HepG2 (cell line): ENCODE measurements around the gene KIAA2012.

Experiments used
- CBX2 ChIP-seq, 2 experiments: fragments of 200-600 bp in 1 of 2; sonication (generic); formaldehyde crosslinking in 1 of 2; IDR thresholded peaks; 2 replicates each; pipeline versions ENCODE4 v1.7.0 to v1.8.1; 2018 to 2022; ENCODE audit warnings: low read depth in 2 of 2, low read length in 1 of 2, mild to moderate bottlenecking in 1 of 2, missing genetic modification reagents in 1 of 2
- DRAP1 ChIP-seq: IDR thresholded peaks from 2 replicates; pipeline ENCODE4 v1.6.1; 2016; ENCODE audit warnings: missing genetic modification reagents, missing compliant biosample characterization
- FLYWCH1 ChIP-seq: sonication (generic); formaldehyde crosslinking; IDR thresholded peaks from 2 replicates; pipeline ENCODE4 v1.8.1; 2023; ENCODE audit warnings: mild to moderate bottlenecking, missing genetic modification reagents
- GATAD1 ChIP-seq: IDR thresholded peaks from 2 replicates; pipeline ENCODE4 v1.6.1; 2016; ENCODE audit warnings: missing genetic modification reagents, missing compliant biosample characterization
- SUZ12 ChIP-seq: fragments of 150-350 bp; IDR thresholded peaks from 2 replicates; pipeline ENCODE4 v1.6.1; 2014; ENCODE audit warnings: low read depth, low read length
- ZNF761 ChIP-seq: sonication (generic); formaldehyde crosslinking; conservative IDR thresholded peaks from 2 replicates; pipeline ENCODE4 v1.4.0; 2020; ENCODE audit warnings: mild to moderate bottlenecking, missing genetic modification reagents
- ZNF792 ChIP-seq: IDR thresholded peaks from 2 replicates; pipeline ENCODE4 v1.6.1; 2016
- TF ChIP-seq, protein P1 (sequence below): sonication (generic); formaldehyde crosslinking; IDR thresholded peaks from 2 replicates; pipeline ENCODE4 v1.4.0; 2020; ENCODE audit warnings: mild to moderate bottlenecking, missing genetic modification reagents, borderline replicate concordance

- TF ChIP-seq ZNF761 (CRISPR knock-in tag), result no peak
- no peak for TF ChIP-seq GATAD1 (CRISPR knock-in tag)
- TF ChIP-seq SUZ12, result no peak
- no peak for TF ChIP-seq FLYWCH1 (CRISPR knock-in tag)
- TF ChIP-seq DRAP1 (CRISPR knock-in tag), result no peak
- no peak for TF ChIP-seq ZNF792
- TF ChIP-seq CBX2 (IDR thresholded peaks at IDR 0.05; ENCODE audit: low read depth, low read length), result no peak
- no peak for TF ChIP-seq CBX2 (CRISPR knock-in tag; IDR thresholded peaks at IDR 0.05; ENCODE audit: low read depth)
- TF ChIP-seq, protein P1, sequence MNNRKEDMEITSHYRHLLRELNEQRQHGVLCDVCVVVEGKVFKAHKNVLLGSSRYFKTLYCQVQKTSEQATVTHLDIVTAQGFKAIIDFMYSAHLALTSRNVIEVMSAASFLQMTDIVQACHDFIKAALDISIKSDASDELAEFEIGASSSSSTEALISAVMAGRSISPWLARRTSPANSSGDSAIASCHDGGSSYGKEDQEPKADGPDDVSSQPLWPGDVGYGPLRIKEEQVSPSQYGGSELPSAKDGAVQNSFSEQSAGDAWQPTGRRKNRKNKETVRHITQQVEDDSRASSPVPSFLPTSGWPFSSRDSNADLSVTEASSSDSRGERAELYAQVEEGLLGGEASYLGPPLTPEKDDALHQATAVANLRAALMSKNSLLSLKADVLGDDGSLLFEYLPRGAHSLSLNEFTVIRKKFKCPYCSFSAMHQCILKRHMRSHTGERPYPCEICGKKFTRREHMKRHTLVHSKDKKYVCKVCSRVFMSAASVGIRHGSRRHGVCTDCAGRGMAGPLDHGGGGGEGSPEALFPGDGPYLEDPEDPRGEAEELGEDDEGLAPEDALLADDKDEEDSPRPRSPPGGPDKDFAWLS (CRISPR knock-in tag), result no peak
These were observed 23.7 kb downstream of the KIAA2012 start for GRCh38 chr2:202096736-202097135.
